Ishikawa (cell line): Measurements from ENCODE around the gene VWA3A.

Experiments used
- CREB1 ChIP-seq: IDR thresholded peaks from 2 replicates; pipeline ENCODE4 v1.6.1; 2012; ENCODE audit warnings: low read depth
- EGR1 ChIP-seq: IDR thresholded peaks from 2 replicates; pipeline ENCODE4 v1.6.1; 2012
- EP300 ChIP-seq: IDR thresholded peaks from 2 replicates; pipeline ENCODE4 v1.6.1; 2012; ENCODE audit warnings: borderline replicate concordance
- FOXM1 ChIP-seq: IDR thresholded peaks from 2 replicates; pipeline ENCODE4 v1.6.1; 2012; ENCODE audit warnings: low read depth, borderline replicate concordance
- MAX ChIP-seq: IDR thresholded peaks from 2 replicates; pipeline ENCODE4 v1.6.1; 2012
- RAD21 ChIP-seq: IDR thresholded peaks from 2 replicates; pipeline ENCODE4 v1.6.1; 2012; ENCODE audit warnings: low read depth
- TAF1 ChIP-seq: IDR thresholded peaks from 2 replicates; pipeline ENCODE4 v1.6.1; 2012; ENCODE audit warnings: low read depth, mild to moderate bottlenecking
- TCF12 ChIP-seq: IDR thresholded peaks from 2 replicates; pipeline ENCODE4 v1.6.1; 2012; ENCODE audit warnings: low read depth
- TEAD4 ChIP-seq: IDR thresholded peaks from 2 replicates; pipeline ENCODE4 v1.6.1; 2012
- USF1 ChIP-seq: IDR thresholded peaks from 2 replicates; pipeline ENCODE4 v1.6.1; 2012
- YY1 ChIP-seq: IDR thresholded peaks from 2 replicates; pipeline ENCODE4 v1.6.1; 2012; ENCODE audit warnings: low read depth

GRCh38 chr16:22174642-22175041 lies 82.3 kb downstream of the VWA3A start:
- no peak for TF ChIP-seq TCF12
- no peak for TF ChIP-seq CREB1
- TF ChIP-seq YY1 = no peak
- TF ChIP-seq MAX = no peak
- no peak for TF ChIP-seq RAD21
- TF ChIP-seq TEAD4 = no peak
- TF ChIP-seq EGR1 = no peak
- TF ChIP-seq FOXM1 = no peak
- TF ChIP-seq USF1 = no peak
- no peak for TF ChIP-seq TAF1
- no peak for TF ChIP-seq EP300
